Gastrocnemius medialis (tissue), 4 donors: ENCODE results near the gene HSPB2. TPM values are rescaled to one million over a fixed set of nuclear protein-coding genes. Genes with fewer than 3 reads are reported as not detected.

Experiments
- ATAC-seq, 2 donors: fragments of 150-250 bp; one replicate each; pipeline ENCODE4 v1.9.1; 2016
- DNase-seq, 2 donors: peaks; one replicate each; pipeline ENCODE4 v3.0.0-alpha.2; 2019
- H3K27ac ChIP-seq, 4 donors: fragments of 200-600 bp; sonication (generic); 1 replicate in 1 of 4; 2 replicates in 3 of 4; pipeline ENCODE4 v1.5.1; 2016 to 2018; ENCODE audit warnings: mild to moderate bottlenecking in 2 of 4, moderate library complexity in 1 of 4
- H3K27me3 ChIP-seq, 3 donors: fragments of 200-600 bp; sonication (generic) in 2 of 3; 1 replicate in 1 of 3; 2 replicates in 2 of 3; pipeline versions ENCODE4 v1.5.1 to v1.6.0; 2016 to 2019; ENCODE audit warnings: mild to moderate bottlenecking in 1 of 3, moderate library complexity in 1 of 3
- H3K36me3 ChIP-seq, 2 donors: fragments of 200-600 bp; sonication (generic) in 1 of 2; one replicate each; pipeline ENCODE4 v1.5.1; 2017 to 2018
- H3K4me1 ChIP-seq, 2 donors: fragments of 200-600 bp; sonication (generic) in 1 of 2; one replicate each; pipeline ENCODE4 v1.5.1; 2016 to 2017; ENCODE audit warnings: mild to moderate bottlenecking in 2 of 2
- H3K4me3 ChIP-seq, 4 donors: fragments of 200-600 bp; sonication (generic) in 3 of 4; 1 replicate in 1 of 4; 2 replicates in 3 of 4; pipeline ENCODE4 v1.5.1; 2016 to 2019; ENCODE audit warnings: mild to moderate bottlenecking in 2 of 4
- H3K9me3 ChIP-seq, 3 donors: fragments of 200-600 bp; sonication (generic) in 2 of 3; 1 replicate in 1 of 3; 2 replicates in 2 of 3; pipeline ENCODE4 v1.5.1; 2016 to 2019
- POLR2A ChIP-seq, 2 donors: fragments of 450-650 bp; IDR thresholded peaks; one replicate each; pipeline ENCODE4 v1.6.1; 2017; ENCODE audit warnings: antibody characterized with exemption in 2 of 2, mild to moderate bottlenecking in 2 of 2, moderate library complexity in 2 of 2
- in situ Hi-C, 4 donors: fragments of 200-750 bp; cut with MboI; loops; one replicate each; pipeline versions ENCODE4 v1.15.0 to v1.8.0; 2017; ENCODE audit warnings: low sequenced_read_pairs in 4 of 4
- intact Hi-C: fragments of 100-400 bp; cut with DNase I; formaldehyde crosslinking; loops from one replicate; pipeline ENCODE4 v1.15.1; 2023; ENCODE audit warnings: low total_unique reads
- total RNA-seq, 4 donors: library from RNA; depleted of rRNA; stranded (reverse); fragments of >200 nt; gene quantifications; one replicate each; pipeline versions ENCODE4 v1.1.0 to v1.2.3, GENCODE V29; 2016
- TF ChIP-seq, protein P1 (sequence below), 5 experiments: fragments of 450-650 bp in 3 of 5; fragments of 200-600 bp in 2 of 5; sonication (generic) in 2 of 5; IDR thresholded peaks in 4 of 5; conservative IDR thresholded peaks in 1 of 5; 1 replicate in 4 of 5; 2 replicates in 1 of 5; pipeline ENCODE4 v1.5.1; 2016 to 2019; ENCODE audit warnings: antibody characterized with exemption in 5 of 5, mild to moderate bottlenecking in 3 of 5, moderate library complexity in 3 of 5

The HSPB2 gene
- total RNA-seq, 4 donors from 2014 or later = 0.41 to 4.6 (median 2.4) TPM

DNA sequence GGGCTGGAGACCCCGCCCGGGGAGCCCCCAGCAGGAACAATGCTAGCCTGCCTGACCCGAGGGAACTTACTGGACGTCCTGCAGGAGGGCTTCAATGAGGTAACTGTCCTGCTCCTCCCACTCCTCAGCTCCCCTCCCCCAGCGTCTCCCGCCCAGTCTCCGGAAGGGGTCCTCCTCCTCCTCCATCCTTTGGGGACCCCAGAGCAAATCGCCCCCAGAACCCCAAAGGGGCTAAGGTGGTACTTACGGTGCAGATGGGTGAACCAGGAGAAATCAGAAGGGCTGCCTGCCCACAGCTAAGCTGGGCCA lies 24.9 kb downstream of the HSPB2 start:
- no peak for TF ChIP-seq POLR2A (IDR thresholded peaks at IDR 0.05)
- TF ChIP-seq, protein P1, sequence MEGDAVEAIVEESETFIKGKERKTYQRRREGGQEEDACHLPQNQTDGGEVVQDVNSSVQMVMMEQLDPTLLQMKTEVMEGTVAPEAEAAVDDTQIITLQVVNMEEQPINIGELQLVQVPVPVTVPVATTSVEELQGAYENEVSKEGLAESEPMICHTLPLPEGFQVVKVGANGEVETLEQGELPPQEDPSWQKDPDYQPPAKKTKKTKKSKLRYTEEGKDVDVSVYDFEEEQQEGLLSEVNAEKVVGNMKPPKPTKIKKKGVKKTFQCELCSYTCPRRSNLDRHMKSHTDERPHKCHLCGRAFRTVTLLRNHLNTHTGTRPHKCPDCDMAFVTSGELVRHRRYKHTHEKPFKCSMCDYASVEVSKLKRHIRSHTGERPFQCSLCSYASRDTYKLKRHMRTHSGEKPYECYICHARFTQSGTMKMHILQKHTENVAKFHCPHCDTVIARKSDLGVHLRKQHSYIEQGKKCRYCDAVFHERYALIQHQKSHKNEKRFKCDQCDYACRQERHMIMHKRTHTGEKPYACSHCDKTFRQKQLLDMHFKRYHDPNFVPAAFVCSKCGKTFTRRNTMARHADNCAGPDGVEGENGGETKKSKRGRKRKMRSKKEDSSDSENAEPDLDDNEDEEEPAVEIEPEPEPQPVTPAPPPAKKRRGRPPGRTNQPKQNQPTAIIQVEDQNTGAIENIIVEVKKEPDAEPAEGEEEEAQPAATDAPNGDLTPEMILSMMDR (IDR thresholded peaks at IDR 0.05 in 4 of 5, conservative IDR thresholded peaks at IDR 0.05 in 1 of 5) = no peak
- no peak for ATAC-seq
- peak overlapping the region; percentile 73 to 88 (median 82) for H3K27ac ChIP-seq
- H3K27me3 ChIP-seq = no peaks in the 10 kb centered on the region
- no peaks in the 10 kb centered on the region for H3K36me3 ChIP-seq
- in situ Hi-C loops = loop anchor here in 1 of 4 donors (10.0 kb wide), 1 partner anchor 63 kb away; the partner anchor contains the start of genes ALG9, CFAP68 and FDXACB1
- intact Hi-C loops = loop anchor here (10.0 kb wide), 1 partner anchor 147 kb away; the partner anchor contains the start of genes SDHD and TIMM8B
- H3K9me3 ChIP-seq = no peaks in the 10 kb centered on the region
- peaks cover 29 to 63% of the 10 kb centered on the region in 2 donors for H3K4me1 ChIP-seq
- DNase-seq = no peak
- peak overlapping the region; percentile 73 to 90 (median 80) for H3K4me3 ChIP-seq

GRCh38 chr11:111937844-111938243 lies 25.3 kb downstream of the HSPB2 start:
- intact Hi-C loops (loop anchor here (10.0 kb wide), 1 partner anchor 147 kb away; the partner anchor contains the start of genes SDHD and TIMM8B), in situ Hi-C loops (loop anchor here in 1 of 4 donors (10.0 kb wide), 1 partner anchor 63 kb away; the partner anchor contains the start of genes ALG9, CFAP68 and FDXACB1)

GRCh38 chr11:111938687-111939160 lies 26.2 kb downstream of the HSPB2 start:
- ATAC-seq (peak in 1 of 2 donors; percentile 32), DNase-seq (no peak)
- Histone ChIP-seq H3K4me1 (peaks cover 34 to 70% of the 10 kb centered on the region in 2 donors), H3K4me3 (no peak overlapping the region), H3K27me3 (no peaks in the 10 kb centered on the region), H3K9me3 (no peaks in the 10 kb centered on the region), H3K27ac (peak overlapping the region; percentile 73 to 88 (median 82)), H3K36me3 (no peaks in the 10 kb centered on the region)
- in situ Hi-C loops = loop anchor here in 1 of 4 donors (10.0 kb wide), 1 partner anchor 64 kb away; the partner anchor contains the start of genes ALG9, CFAP68 and FDXACB1
- intact Hi-C loops = loop anchor here (10.0 kb wide), 1 partner anchor 146 kb away; the partner anchor contains the start of genes SDHD and TIMM8B
- TF ChIP-seq, protein P1 (IDR thresholded peaks at IDR 0.05 in 4 of 5, conservative IDR thresholded peaks at IDR 0.05 in 1 of 5) = no peak
- TF ChIP-seq POLR2A (IDR thresholded peaks at IDR 0.05) = no peak

More at GRCh38 chr11:111937844-111938243, 25.3 kb downstream of the HSPB2 start:
- no peak for DNase-seq
- no peaks in the 10 kb centered on the region for H3K27me3 ChIP-seq
- no peaks in the 10 kb centered on the region for H3K36me3 ChIP-seq
- no peak for TF ChIP-seq POLR2A (IDR thresholded peaks at IDR 0.05)
- TF ChIP-seq, protein P1 (IDR thresholded peaks at IDR 0.05 in 4 of 5, conservative IDR thresholded peaks at IDR 0.05 in 1 of 5) = no peak
- H3K4me3 ChIP-seq = peak overlapping the region in 3 of 4 donors; percentile 73 to 90 (median 85)
- H3K27ac ChIP-seq = peak overlapping the region; percentile 73 to 88 (median 82)
- no peaks in the 10 kb centered on the region for H3K9me3 ChIP-seq
- ATAC-seq = no peak
- H3K4me1 ChIP-seq = peaks cover 34 to 68% of the 10 kb centered on the region in 2 donors

DNA sequence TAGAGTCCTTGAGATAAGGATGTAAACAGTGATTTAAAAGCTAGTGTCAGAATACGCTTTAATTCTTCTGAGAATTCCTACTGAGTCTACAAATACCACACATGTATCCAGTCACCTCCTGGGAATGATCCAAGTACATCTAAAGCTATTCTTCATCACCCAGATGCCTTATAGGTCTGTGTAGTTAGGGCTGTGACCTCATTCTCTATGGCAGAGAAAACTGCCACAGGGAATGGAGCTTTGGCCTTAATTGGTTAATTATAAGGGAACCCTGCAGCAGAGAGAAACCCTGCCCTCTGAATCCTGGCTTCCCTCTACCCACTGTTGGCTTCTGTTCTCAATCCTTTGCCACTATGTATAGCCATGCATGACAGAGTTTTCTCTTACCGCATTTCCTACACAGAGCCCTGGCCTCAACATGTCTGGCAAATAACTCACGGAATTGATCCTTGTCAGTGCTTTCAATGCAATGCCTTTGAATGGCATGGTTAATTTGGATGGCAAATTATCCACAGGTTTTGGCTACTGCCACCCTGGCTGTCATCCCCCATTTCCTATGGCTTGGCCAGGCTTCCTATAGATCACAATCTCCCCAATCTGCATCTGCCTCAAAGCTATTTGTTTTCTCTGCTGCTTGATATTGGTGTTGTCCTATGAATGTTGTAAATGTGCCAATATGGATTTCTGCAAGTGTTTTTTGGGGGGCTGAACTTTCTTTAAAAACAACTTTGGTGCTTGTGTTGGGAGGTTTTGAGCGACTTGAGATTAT lies 27.5 kb downstream of the HSPB2 start:
- Histone ChIP-seq H3K36me3 (no peaks in the 10 kb centered on the region), H3K4me3 (no peak overlapping the region), H3K27ac (peak overlapping the region; percentile 73 to 88 (median 82)), H3K9me3 (no peaks in the 10 kb centered on the region), H3K4me1 (peaks cover 38 to 70% of the 10 kb centered on the region in 2 donors), H3K27me3 (no peaks in the 10 kb centered on the region)
- TF ChIP-seq POLR2A (IDR thresholded peaks at IDR 0.05) = no peak
- TF ChIP-seq, protein P1 (IDR thresholded peaks at IDR 0.05 in 4 of 5, conservative IDR thresholded peaks at IDR 0.05 in 1 of 5) = no peak
- in situ Hi-C loops (loop anchor here in 1 of 4 donors (10.0 kb wide), 1 partner anchor 65 kb away; the partner anchor contains the start of genes ALG9, CFAP68 and FDXACB1), intact Hi-C loops (loop anchor here (10.0 kb wide), 1 partner anchor 145 kb away; the partner anchor contains the start of genes SDHD and TIMM8B)
- no peak for ATAC-seq
- no peak for DNase-seq
